NB4 (cell line): ENCODE measurements around the gene BCKDHB.

ENCODE experiments used
- DNase-seq: peaks from one replicate; pipeline ENCODE4 v3.0.0; 2010; ENCODE audit warnings: low read depth
- H3K4me3 ChIP-seq: one replicate; pipeline ENCODE4 v1.5.1; 2011; ENCODE audit warnings: mild to moderate bottlenecking, low read depth, low read length, moderate library complexity
- CTCF ChIP-seq: IDR thresholded peaks from one replicate; pipeline ENCODE4 v1.5.1; 2012; ENCODE audit warnings: low read depth, low read length
- MAX ChIP-seq: IDR thresholded peaks from 2 replicates; pipeline ENCODE4 v1.6.1; 2011; ENCODE audit warnings: low read depth, low read length
- MYC ChIP-seq: IDR thresholded peaks from 2 replicates; pipeline ENCODE4 v1.6.1; 2011; ENCODE audit warnings: low read depth, low read length
- POLR2A ChIP-seq: IDR thresholded peaks from 2 replicates; pipeline ENCODE4 v1.6.1; 2011; ENCODE audit warnings: mild to moderate bottlenecking; ENCODE audit not compliant: insufficient read length; ENCODE audit errors: extremely low read depth

The BCKDHB gene

GRCh38 chr6:80330961-80331360 lies 224.5 kb downstream of the BCKDHB start:
- DNase-seq: no peak
- TF ChIP-seq MYC: no peak
- TF ChIP-seq MAX: no peak
- no peak for TF ChIP-seq CTCF
- TF ChIP-seq POLR2A: no peak
- no peak overlapping the region for H3K4me3 ChIP-seq

GRCh38 chr6:80331522-80331921 lies 225.1 kb downstream of the BCKDHB start:
- DNase-seq: no peak
- H3K4me3 ChIP-seq: no peak overlapping the region
- TF ChIP-seq CTCF (no peak), MYC (no peak), MAX (no peak), POLR2A (no peak)

GRCh38 chr6:80331974-80332373 lies 225.5 kb downstream of the BCKDHB start:
- no peak for DNase-seq
- TF ChIP-seq MYC (no peak), POLR2A (no peak), MAX (no peak), CTCF (no peak)
- no peak overlapping the region for H3K4me3 ChIP-seq

GRCh38 chr6:80333342-80333741 lies 226.9 kb downstream of the BCKDHB start:
- no peak overlapping the region for H3K4me3 ChIP-seq
- no peak for DNase-seq
- TF ChIP-seq MYC (no peak), MAX (no peak), POLR2A (no peak), CTCF (no peak)

GRCh38 chr6:80335121-80335531 lies 228.7 kb downstream of the BCKDHB start:
- H3K4me3 ChIP-seq: no peak overlapping the region
- TF ChIP-seq CTCF: no peak
- no peak for TF ChIP-seq MYC
- no peak for TF ChIP-seq MAX
- TF ChIP-seq POLR2A: no peak
- no peak for DNase-seq

GRCh38 chr6:80336911-80337310 lies 230.4 kb downstream of the BCKDHB start:
- H3K4me3 ChIP-seq: no peak overlapping the region
- no peak for DNase-seq
- no peak for TF ChIP-seq POLR2A
- TF ChIP-seq CTCF: no peak
- TF ChIP-seq MYC: no peak
- TF ChIP-seq MAX: no peak
